ENCODE results near the gene HAUS7.

DNA sequence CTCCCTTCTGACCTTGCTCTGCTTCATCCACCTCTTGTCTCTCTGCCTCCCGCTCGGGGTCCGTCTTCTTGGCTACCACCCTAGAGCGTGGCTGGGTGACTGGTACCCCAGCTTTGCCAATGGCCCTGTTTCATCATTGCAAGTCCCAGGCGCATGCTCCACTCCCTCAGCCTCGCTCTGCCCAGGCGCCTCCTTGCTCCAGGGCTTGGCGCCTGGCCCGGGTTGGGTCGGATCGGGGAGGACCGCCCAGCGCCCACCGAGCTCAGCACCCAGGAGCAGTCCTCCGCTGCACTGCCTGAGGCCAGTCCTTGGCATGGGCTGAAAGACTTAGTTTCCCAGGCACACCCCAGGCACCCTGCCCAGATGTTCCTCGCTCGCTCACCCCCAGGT is 25.0 kb upstream of the HAUS7 start:
- no peak for TF ChIP-seq POLR2A (IDR thresholded peaks at IDR 0.05)
- TF ChIP-seq, protein P1, sequence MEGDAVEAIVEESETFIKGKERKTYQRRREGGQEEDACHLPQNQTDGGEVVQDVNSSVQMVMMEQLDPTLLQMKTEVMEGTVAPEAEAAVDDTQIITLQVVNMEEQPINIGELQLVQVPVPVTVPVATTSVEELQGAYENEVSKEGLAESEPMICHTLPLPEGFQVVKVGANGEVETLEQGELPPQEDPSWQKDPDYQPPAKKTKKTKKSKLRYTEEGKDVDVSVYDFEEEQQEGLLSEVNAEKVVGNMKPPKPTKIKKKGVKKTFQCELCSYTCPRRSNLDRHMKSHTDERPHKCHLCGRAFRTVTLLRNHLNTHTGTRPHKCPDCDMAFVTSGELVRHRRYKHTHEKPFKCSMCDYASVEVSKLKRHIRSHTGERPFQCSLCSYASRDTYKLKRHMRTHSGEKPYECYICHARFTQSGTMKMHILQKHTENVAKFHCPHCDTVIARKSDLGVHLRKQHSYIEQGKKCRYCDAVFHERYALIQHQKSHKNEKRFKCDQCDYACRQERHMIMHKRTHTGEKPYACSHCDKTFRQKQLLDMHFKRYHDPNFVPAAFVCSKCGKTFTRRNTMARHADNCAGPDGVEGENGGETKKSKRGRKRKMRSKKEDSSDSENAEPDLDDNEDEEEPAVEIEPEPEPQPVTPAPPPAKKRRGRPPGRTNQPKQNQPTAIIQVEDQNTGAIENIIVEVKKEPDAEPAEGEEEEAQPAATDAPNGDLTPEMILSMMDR (IDR thresholded peaks at IDR 0.05): no peak
- no peak for TF ChIP-seq POLR2AphosphoS5 (IDR thresholded peaks at IDR 0.05)

Data from stomach (tissue), 4 donors.